HUES6 (cell line): ENCODE data around the gene ATP5F1D.
"Not testable (repeated sequence)": the region's sequence is repeated elsewhere in the genome, so short reads cannot be mapped to it uniquely, and the experiment has no call there.

ENCODE experiments used
- H3K27ac ChIP-seq: 2 replicates; pipeline ENCODE4 v1.7.0; 2013; ENCODE audit warnings: low read depth, mild to moderate bottlenecking, low read length, inconsistent platforms
- H3K27me3 ChIP-seq: 2 replicates; pipeline ENCODE4 v1.6.1; 2013; ENCODE audit warnings: low read length; ENCODE audit not compliant: control insufficient read depth, insufficient read depth
- H3K36me3 ChIP-seq: 2 replicates; pipeline ENCODE4 v1.6.1; 2013; ENCODE audit warnings: low read length; ENCODE audit not compliant: control insufficient read depth, insufficient read depth
- H3K4me1 ChIP-seq: 2 replicates; pipeline ENCODE4 v1.6.1; 2013; ENCODE audit warnings: low read length; ENCODE audit not compliant: control insufficient read depth, insufficient read depth
- H3K4me3 ChIP-seq: 2 replicates; pipeline ENCODE4 v1.5.1; 2013; ENCODE audit warnings: low read depth, low read length
- H3K9ac ChIP-seq: one replicate; pipeline ENCODE4 v1.6.1; 2013; ENCODE audit warnings: mild to moderate bottlenecking, low read length
- H3K9me3 ChIP-seq: 2 replicates; pipeline ENCODE4 v1.6.1; 2013; ENCODE audit warnings: low read depth, low read length; ENCODE audit not compliant: control insufficient read depth, insufficient read depth

Gene ATP5F1D

DNA sequence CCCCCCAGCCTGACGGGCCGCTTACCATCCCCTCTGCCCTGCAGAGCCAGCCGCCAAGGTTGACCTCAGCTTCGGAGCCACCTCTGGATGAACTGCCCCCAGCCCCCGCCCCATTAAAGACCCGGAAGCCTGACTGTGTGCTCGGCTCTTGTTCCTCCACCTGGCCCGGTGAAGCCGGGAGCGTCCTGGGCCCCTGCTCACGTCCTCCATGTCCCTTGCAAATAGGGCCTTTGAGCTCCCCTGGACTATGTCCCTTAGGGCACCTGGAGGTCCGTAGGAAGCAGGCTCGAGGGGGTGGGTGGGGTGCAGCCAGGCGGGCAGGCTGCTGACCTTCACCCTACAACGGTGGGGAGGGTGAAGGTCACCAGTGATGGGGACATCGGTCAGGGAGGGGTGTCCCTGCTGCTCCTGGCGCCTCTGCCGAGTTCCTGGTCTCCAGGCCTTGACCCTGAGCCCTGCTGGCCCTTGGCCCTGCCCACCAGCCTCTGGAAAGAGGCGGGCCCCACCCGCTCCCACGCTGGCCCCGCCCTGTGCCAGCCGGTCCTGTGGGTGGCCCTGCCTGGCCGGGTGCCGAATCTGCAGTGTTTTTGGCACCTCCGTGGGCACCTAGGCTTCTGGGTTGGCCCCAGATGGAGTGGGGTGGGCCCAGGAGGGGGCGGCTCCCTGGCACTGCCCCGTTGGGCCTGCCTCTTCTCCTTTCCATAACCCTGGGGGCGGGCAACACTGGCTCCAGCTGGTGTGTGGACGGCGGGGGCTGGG, 3.3 kb downstream of the ATP5F1D start:
- H3K36me3 ChIP-seq: peaks cover 4% of the 10 kb centered on the region; the same call in 1 of the 2 replicates
- no peaks in the 10 kb centered on the region for H3K9me3 ChIP-seq
- no peak overlapping the region for H3K4me3 ChIP-seq
- H3K27me3 ChIP-seq: no peaks in the 10 kb centered on the region
- no peak overlapping the region for H3K9ac ChIP-seq
- peaks cover 19% of the 10 kb centered on the region for H3K4me1 ChIP-seq
- 0 out of 2 replicates have a peak overlapping the region, but pooled peaks have one; percentile 26 for H3K27ac ChIP-seq

DNA sequence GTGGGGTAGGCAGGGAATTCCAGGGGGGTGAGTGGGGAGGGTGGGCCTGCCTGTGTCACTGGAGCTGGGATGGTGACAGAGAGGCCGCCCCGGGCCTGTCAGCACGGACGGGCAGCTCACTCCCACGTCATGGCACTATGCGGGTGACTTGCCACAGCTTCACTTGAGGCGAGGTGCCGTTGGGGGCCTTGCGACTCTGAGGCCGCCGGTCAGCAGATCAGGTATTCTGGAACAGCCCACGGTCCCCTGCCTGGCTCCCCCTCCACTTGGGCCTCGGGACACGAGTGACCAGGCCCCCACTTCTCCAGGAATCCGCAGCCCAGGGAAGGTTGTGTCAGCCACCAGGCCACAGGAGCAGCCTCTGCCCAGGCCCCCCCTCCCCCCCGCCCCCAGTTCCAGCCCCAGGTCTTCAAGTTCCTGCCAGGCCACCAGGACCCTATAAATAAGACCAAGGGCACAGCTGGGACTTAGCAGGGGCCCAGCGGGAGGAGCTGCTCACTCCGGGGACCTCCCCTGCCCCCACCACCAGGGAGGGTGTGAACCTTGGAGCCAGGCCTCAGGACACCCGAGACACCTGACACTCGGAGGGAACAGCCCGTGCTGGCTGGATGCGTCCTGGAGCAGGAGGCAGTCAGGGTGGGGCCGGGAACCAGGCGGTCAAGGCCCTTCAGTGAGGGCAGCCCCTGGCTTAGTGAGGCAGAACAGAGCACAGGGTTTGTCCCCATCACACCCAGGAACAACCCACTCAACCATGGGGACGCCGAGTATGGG, 4.1 kb downstream of the ATP5F1D start:
- Histone ChIP-seq H3K4me3 (no peak overlapping the region), H3K9ac (no peak overlapping the region), H3K4me1 (peaks cover 17% of the 10 kb centered on the region)

DNA sequence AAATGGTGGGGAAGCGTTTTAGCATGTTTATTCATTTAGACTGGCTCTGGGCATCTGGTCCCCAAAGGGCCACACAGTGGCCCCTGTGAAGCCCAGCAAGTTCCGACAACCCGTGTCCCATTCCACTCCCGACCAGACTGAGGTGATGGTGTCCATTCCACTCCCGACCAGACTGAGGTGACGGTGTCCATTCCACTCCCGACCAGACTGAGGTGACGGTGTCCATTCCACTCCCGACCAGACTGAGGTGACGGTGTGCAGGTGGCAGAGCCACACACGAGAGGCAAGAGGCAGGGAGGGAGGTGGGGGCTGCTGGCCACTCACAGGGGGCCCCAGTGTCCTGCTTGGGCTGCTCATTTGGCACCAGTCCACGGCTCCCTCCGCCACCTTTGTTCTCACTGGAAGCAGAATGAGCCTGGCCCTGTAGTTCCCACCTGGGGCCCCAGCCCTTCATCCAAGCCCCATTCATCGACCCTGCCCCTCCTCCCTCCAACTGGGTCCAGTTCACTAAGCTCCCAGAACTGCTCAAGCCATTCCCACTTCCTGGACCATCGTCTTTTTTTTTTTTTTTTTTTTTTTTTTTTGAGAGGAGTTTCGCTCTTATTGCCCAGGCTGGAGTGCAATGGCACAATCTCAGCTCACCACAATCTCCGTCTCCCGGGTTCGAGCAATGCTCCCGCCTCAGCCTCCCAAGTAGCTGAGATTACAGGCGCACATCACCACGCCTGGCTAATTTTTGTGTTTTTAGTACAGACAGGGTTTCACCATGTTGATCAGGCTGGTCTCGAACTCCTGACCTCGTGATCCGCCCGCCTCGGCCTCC, 4.9 kb downstream of the ATP5F1D start:
- Histone ChIP-seq H3K4me1 (peaks cover 17% of the 10 kb centered on the region), H3K36me3 (peaks cover 11% of the 10 kb centered on the region)
- not testable (repeated sequence) for H3K4me3 ChIP-seq, H3K9me3 ChIP-seq, H3K27ac ChIP-seq, H3K9ac ChIP-seq, H3K27me3 ChIP-seq

More for the DNA sequence above, 4.1 kb downstream of the ATP5F1D start:
- Histone ChIP-seq H3K9me3 (no peaks in the 10 kb centered on the region), H3K27me3 (no peaks in the 10 kb centered on the region), H3K36me3 (peaks cover 5% of the 10 kb centered on the region; the same call in 1 of the 2 replicates), H3K27ac (no peak overlapping the region)

DNA sequence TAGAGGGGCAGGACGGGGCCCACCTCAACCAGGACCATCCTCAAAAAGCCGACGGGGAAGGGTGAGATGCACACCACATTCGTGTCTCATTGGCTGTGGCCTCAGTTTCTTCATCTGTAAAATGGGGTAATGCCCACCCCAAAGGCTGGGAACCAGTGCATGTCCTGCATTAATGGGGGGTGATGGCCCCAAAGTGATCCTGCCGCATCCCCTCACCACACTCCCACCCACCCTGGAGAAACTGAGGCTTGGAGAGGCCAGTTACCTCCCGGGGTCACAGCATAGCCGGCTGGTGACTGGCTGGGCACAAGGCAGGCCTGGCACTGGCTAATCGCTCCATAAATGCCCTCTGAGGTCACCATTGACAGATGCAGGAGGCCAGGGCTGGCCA, 6.2 kb downstream of the ATP5F1D start:
- Histone ChIP-seq H3K27ac (no peak overlapping the region), H3K27me3 (no peaks in the 10 kb centered on the region), H3K9me3 (no peaks in the 10 kb centered on the region), H3K4me3 (peak overlapping the region; percentile 80), H3K36me3 (peaks cover 21% of the 10 kb centered on the region), H3K9ac (peak overlapping the region; percentile 92), H3K4me1 (peaks cover 17% of the 10 kb centered on the region)

DNA sequence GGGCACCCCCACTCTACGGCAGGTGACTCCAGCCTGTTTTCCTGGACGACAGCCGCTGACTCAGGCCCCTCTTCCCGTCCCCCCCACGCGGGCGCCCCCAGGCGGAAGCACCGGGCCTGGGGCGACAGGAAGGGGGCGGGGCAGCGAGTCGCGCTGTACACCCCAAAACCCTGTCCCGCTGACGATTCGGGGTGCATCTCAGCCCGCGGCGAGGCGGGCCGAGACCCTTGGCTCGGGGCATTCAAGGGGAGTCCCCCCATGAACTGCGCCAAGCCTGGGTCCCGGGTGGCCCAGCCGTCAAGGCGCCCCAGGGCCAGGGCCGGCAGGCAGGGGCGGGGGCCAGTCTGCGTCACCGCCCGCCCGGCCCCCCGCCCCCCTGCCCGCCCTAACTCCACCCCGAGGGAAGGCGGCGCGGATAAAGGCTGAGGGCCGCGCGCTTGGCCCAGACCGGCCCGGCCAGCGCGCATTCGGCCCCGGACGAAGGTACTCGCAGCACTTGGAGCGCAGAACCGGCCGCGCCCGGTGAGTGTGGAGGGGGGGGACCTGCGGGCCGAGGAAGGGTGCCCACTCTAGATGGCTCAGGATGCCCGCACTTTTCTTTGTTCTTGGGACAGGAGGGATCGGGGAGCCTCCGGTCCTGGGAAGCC, 6.7 kb downstream of the ATP5F1D start, which contains the start of gene MIDN:
MIDN (plus strand) TSS at position 445 of the 647 bp plus-strand sequence. CDS start 1,714 bp downstream, outside the sequence.
- Histone ChIP-seq H3K4me1 (peaks cover 17% of the 10 kb centered on the region), H3K27me3 (no peaks in the 10 kb centered on the region), H3K4me3 (peak within 1 kb of the TSS; percentile 80), H3K36me3 (peaks cover 21% of the 10 kb centered on the region), H3K9me3 (no peaks in the 10 kb centered on the region), H3K27ac (peak within 1 kb of the TSS; percentile 97), H3K9ac (peak within 1 kb of the TSS; percentile 92)

DNA sequence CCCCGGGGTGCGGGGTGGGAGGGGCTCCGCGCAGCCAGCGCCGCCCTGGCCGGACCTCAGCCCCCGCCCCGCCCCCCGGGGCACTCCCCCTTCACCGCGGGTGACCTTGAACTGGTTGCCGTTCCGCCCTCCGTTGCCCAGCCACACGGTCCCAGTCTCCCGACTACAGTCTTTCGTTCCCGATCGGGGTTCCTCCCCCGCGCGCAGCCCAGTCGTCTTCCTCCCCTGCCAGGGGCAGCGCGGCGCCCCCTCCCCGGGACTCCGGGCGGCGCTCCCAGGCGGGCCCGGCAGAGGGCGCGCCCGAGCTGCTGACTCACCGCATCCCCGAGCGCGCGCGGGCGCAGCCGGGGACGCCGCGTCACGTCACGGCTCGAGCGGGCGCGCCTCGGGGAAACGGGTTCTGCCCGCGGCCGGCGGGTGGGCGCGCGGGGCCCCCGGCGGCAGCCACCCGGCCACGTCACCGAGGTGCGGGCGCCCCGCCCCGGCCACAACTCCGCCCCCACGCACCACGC, 7.3 kb downstream of the ATP5F1D start:
- Histone ChIP-seq H3K9me3 (no peaks in the 10 kb centered on the region), H3K4me3 (peak overlapping the region; percentile 80), H3K36me3 (peaks cover 27% of the 10 kb centered on the region), H3K4me1 (peaks cover 22% of the 10 kb centered on the region), H3K27me3 (no peaks in the 10 kb centered on the region), H3K9ac (peak overlapping the region; percentile 92), H3K27ac (peak overlapping the region; percentile 97)

DNA sequence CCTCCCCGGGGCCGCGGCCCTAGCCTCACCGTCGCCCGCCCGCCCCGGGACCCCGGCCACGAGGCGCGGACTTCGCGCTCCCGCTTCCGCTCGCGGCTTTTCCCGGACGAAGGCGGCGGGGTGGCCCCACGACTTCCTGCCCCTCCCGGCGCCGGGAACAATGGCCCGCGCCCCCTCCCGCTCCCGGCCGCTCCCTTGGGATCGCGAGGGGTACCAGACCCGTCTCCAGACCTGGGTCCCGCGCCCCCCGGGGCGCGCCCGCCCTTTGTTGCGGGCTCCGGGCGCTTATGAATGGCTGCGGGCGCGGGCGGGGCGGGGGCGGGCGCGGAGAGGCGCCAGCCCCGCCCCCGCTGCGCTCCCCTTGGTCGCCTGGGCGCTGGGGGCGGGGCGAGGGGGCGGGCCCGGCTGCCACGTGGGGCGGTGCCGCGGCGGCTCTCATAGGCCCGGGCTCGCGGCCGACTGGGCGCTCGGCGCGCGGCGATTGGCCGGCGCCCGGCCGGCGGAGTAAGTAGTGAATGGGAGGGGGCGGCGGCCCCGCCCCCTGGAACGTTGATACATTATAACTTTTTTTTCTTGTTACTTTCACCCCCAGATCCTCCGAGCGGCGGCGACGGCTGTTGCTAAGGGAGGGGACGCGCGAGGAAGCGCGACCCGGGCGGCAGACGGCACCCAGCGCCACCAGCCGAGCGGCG, 7.9 kb downstream of the ATP5F1D start:
- Histone ChIP-seq H3K27me3 (no peaks in the 10 kb centered on the region), H3K9me3 (no peaks in the 10 kb centered on the region), H3K4me1 (peaks cover 21% of the 10 kb centered on the region), H3K4me3 (peak overlapping the region; percentile 80), H3K36me3 (peaks cover 33% of the 10 kb centered on the region), H3K27ac (peak overlapping the region; percentile 97), H3K9ac (peak overlapping the region; percentile 96)

DNA sequence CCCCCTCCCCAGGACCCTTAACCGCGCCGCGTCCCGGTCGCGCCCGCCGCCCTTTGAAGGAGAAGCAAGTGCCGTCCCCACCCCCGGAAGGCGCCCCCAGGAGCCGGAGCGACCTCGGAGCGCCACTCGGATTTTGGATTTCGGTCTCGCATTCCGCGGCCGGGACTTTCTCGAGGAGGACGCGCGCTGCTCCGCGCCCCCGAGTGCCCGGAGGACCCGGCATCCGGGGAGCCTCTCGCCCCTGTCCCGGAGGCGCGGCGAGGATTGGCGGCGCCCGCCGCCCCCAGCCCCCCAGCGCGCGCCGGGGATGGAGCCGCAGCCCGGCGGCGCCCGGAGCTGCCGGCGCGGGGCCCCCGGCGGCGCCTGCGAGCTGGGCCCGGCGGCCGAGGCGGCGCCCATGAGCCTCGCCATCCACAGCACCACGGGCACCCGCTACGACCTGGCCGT, 8.5 kb downstream of the ATP5F1D start:
- H3K9me3 ChIP-seq: no peaks in the 10 kb centered on the region
- H3K27ac ChIP-seq: peak overlapping the region; percentile 90; the same call in 1 of the 2 replicates
- H3K36me3 ChIP-seq: peaks cover 39% of the 10 kb centered on the region
- H3K4me3 ChIP-seq: peak overlapping the region; percentile 71
- peak overlapping the region; percentile 96 for H3K9ac ChIP-seq
- no peaks in the 10 kb centered on the region for H3K27me3 ChIP-seq
- H3K4me1 ChIP-seq: peaks cover 17% of the 10 kb centered on the region

DNA sequence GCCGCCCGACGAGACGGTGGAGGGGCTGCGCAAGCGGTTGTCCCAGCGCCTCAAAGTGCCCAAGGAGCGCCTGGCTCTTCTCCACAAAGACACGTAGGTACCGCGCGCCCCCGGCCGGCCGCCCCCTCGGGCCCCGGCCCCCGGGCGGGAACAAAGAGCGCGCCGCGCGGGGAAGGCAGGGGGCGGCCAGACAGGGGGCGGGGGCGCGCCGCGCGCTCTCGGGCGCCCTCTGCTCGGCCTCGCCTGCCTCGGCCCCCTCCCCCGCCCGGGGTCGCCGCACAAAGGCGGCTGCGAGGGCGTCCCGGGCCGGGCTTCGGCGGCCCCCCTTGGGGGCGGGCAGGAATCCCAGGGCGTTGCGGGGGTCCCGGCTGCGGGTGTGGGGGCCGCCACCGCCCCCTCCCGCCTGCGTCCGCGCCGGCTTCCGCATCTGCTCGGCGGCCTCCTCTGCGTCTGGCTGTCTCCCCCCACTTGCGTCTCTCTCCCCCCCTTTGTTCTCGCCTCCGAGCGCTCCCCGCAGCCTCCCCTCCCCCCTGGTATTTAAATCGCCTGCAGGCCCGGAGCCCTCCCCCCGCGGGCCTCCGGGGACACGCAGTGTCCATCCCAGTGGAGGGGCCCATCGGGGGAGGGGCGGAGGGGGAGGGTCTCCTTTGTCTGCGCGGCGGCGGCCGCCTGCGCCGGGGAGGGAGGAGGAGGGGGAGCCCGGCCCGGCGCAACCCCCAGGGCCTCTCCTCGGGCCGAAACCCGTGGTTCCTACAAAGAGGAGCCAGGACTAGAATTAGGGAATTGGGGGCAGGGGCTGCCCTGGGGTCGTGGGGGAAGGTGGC, 9.1 kb downstream of the ATP5F1D start:
- Histone ChIP-seq H3K4me3 (peak overlapping the region; percentile 71), H3K27me3 (no peaks in the 10 kb centered on the region), H3K4me1 (peaks cover 20% of the 10 kb centered on the region), H3K27ac (peak overlapping the region; percentile 93), H3K9me3 (no peaks in the 10 kb centered on the region), H3K9ac (peak overlapping the region; percentile 96), H3K36me3 (peaks cover 45% of the 10 kb centered on the region)
